ENCODE results near the gene CYP11A1. TPM values are rescaled to one million over a fixed set of nuclear protein-coding genes. Genes with fewer than 3 reads are reported as not detected.
A peak's percentile ranks its signal among the peaks of the same experiment; 100 is the strongest.
"Not testable (repeated sequence)": the region's sequence is repeated elsewhere in the genome, so short reads cannot be mapped to it uniquely, and the experiment has no call there.

Gene CYP11A1
- total RNA-seq, 1 donor from 2014 or later: 1.9 TPM

GRCh38 chr15:74376226-74376625, 8.8 kb upstream of the CYP11A1 start:
- DNase-seq (ENCODE audit: low spot score): no peak

DNA sequence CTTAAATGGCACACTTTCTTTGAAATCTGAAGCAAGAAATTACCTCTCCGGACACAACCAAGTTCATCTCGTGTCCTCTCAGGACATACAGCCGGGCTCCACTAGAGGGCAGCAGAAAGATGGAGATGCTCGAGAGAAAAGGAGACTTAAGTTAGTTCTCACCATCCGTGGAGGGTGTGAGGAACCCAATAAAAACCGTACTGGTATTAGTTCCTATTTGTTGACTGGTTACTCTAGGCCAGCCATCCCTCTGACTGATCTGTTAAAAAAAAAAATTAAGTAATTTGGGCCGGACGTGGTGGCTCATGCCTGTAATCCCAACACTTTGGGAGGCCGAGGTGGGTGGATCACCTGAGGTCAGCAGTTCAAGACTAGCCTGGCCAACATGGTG, 7.9 kb upstream of the CYP11A1 start:
- peak; percentile 89 for DNase-seq (ENCODE audit: low spot score)

DNA sequence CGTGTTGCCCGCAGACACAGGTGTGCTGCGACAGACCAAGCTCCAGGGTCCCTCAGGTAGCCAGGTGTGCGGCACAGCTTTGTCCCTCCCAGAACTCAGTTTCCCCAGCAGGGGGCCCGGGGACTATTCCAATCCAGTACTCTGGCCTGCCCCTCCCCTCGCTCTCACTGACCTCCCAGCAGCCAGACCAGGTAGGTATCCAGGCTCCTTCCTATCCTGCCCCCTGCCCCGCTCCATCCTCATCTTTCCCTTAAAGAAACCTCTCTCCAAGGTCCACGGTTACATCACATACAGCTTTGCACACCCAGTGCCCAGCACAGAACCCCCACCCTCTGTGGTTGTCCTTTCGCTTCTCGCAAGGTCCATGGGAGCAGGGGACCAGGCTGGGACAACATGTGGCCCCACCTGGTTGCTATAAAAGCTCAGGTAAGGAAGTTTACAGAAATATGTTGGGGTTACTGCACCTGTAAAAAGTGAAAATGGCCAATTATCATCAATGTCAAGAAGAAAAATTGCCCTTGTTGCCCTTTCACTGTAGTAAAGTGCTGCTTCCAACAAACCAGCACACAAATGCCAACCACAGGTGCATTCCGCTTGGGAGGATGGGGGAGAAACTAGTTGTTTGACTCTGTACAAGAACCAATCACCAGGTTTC, 7.3 kb upstream of the CYP11A1 start:
- DNase-seq (ENCODE audit: low spot score): peak; percentile 20

- DNase-seq (ENCODE audit: low spot score): peak; percentile 96
These were observed 6.5 kb upstream of the CYP11A1 start for GRCh38 chr15:74373731-74374647.

DNA sequence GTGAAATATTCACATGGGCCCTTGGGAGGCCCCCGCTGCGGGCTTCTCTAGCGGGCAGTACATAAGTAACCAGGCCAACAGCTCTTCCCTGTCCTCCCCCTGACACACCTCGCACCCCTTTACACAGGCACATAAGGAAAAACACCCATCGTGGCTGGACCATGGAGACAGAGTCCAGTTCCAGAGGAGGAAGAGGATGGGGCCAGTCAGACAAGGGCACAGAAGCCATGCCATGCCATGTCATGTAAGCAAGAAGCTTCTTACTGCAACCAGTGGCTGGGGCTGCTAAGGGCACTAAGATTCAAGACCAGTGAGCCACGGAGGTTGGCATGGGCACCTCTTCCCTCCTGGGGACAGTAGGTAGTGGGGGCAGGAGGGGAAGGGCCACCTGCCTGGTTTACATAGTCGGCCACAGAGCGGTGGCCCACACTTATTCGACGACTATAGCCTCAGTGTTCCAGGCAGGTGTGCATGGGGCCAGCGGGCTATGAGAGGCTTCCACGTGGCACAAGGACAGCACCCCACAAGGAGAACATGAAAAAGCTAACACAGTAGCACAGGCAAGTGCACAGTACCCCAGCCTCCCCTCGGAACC, 5.7 kb upstream of the CYP11A1 start:
- peak; percentile 35 for DNase-seq (ENCODE audit: low spot score)

- DNase-seq (ENCODE audit: low spot score): peak; percentile 35
These were observed 3.0 kb upstream of the CYP11A1 start for GRCh38 chr15:74370471-74370870.

- peak; percentile 69 for DNase-seq (ENCODE audit: low spot score)
These were observed 2.3 kb upstream of the CYP11A1 start for GRCh38 chr15:74369756-74370155.

DNA sequence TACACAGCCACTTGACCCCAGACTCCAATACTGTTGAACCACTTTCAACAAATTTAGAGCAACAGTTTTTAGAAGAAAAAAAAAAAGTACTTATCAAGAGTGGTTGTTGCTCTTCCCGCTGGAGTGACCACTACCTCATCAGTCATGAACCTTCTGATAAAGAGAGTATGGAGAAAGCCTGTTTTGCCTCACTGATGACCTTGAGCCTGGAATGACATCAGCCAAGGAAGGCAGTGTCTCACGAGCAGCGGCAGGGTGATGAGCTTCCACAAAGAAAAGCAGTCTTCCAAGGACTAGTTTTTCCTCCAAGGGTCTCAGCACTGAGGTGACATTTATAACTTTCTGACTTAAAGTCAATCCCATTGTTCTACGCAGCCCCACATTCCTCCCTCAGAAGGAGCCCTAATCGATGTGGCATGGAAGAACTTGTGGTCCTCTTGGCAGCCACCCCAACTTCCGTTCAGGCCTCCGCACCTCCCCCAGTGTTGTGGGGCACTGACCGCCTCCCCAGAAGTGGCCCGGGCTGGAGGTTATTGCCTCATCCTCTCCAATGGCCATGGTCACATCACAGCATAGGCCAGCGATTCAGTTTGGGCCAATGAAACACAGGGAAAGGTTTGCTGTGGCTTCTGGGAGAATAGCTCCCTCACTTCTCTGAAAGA, 1.8 kb upstream of the CYP11A1 start:
- DNase-seq (ENCODE audit: low spot score): peak; percentile 39

DNA sequence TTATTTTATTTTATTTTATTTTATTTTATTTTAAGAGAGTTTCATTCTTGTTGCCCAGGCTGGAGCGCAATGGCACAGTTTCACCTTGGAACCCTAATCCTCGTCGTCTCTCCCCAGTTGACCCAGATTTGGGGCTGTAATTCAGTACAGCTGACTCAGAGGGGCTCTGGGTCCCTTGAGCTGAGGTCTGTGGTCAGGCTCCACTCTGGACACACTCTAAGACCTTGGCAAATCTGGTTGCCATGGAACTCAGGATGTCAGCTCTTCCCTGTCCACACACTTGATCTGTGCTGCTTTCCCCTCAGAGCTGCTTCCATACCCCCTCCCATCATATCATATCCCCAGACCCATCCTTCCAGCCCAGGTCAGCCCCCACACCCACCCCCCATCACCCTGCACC, 675 bp upstream of the CYP11A1 start:
- DNase-seq (ENCODE audit: low spot score): no peak

GRCh38 chr15:74365598-74366445, 1.6 kb downstream of the CYP11A1 start:
- DNase-seq (ENCODE audit: low spot score): peak; percentile 88

DNA sequence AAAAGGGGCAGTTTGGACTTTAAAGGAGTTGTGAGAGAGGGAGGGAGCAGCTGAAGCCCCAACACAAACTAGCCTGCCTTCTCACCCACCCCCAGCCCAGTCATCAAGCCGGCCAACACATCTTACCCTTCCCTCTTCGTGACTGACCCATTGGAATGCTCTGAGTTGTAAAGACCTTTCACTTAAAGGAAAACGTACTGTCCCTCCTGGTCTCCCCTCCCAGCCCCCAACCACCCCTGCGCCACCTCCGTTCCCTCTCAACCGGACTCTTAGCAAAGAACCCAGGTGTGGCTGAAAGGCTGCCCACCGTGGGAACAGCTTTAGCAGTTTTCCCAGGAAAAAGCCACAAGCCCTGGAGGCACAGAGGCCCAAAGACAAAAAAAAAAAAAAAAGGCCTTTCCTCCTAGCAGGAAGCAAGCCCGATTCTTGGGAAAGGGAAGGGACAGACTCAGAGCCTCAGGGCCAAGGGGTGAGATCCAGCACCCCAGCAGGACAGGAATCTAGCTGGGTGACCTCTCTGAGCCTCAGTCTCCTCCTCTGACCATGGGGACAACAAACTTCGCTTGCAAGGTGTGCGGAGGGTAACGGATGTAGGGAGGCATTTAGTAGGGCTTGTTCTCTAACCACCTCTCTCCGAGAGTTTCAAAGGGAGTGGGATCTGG, 2.4 kb downstream of the CYP11A1 start:
- no peak for DNase-seq (ENCODE audit: low spot score)

- DNase-seq (ENCODE audit: low spot score): no peak
These were observed 5.0 kb downstream of the CYP11A1 start for GRCh38 chr15:74362482-74362881.

GRCh38 chr15:74360855-74361254, 6.6 kb downstream of the CYP11A1 start:
- not testable (repeated sequence) for DNase-seq (ENCODE audit: low spot score)

DNA sequence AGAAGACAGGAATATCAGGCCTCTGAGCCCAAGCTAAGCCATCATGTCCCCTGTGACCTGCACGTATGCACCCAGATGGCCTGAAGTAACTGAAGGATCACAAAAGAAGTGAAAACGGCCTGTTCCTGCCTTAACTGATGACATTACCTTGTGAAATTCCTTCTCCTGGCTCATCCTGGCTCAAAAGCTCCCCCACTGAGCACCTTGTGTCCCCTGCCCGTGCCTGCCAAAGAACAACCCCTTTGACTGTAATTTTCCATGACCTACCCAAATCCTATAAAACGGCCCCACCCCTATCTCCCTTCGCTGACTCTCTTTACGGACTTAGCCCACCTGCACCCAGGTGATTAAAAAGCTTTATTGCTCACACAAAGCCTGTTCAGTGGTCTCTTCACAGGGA, 8.1 kb downstream of the CYP11A1 start:
- peak; percentile 8 for DNase-seq (ENCODE audit: low spot score)

- DNase-seq (ENCODE audit: low spot score): peak; percentile 28
These were observed 9.9 kb downstream of the CYP11A1 start for GRCh38 chr15:74357514-74357913.

DNA sequence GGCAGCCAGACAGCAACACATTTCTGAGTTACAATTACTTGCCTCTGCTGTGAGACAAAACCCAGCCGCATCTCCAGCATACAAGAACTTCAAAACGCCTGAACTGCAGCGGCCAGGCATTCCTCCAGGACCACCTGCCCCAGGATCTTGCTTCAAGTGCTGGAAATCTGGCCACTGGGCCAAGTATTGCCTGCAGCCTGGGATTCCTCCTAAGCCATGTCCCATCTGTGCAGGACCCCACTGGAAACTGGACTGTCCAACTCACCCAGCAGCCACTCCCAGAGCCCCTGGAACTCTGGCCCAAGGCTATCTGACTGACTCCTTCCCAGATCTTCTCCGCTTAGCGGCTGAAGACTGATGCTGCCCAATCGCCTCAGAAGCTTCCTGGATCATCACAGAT, 11.4 kb downstream of the CYP11A1 start:
- DNase-seq (ENCODE audit: low spot score): peak; percentile 65

- not testable (repeated sequence) for DNase-seq (ENCODE audit: low spot score)
These were observed 13.5 kb downstream of the CYP11A1 start for GRCh38 chr15:74353992-74354391.

DNA sequence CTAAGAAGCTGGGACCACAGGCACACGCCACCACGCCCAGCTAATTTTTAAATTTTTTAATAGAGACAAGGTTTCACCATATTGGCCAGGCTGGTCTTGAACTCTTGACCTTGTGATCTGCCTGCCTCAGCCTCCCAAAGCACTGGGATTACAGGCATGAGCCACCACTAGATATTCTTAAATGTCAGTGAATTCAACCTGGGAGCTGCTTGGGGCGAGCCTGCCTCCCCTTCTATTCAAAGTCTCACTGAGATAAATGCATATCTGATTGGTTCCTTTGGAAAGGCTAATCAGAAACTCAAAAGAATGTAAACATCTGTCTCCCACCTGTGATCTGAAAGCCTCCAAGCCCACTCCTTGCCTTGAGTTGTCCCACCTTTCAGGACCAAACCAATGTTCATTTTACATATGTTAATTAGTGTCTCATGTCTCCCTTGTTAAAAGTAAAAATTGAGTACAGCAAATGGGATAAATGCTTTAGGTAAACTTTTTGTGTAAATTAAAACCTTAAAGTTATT, 15.0 kb downstream of the CYP11A1 start:
- DNase-seq (ENCODE audit: low spot score): no peak

DNA sequence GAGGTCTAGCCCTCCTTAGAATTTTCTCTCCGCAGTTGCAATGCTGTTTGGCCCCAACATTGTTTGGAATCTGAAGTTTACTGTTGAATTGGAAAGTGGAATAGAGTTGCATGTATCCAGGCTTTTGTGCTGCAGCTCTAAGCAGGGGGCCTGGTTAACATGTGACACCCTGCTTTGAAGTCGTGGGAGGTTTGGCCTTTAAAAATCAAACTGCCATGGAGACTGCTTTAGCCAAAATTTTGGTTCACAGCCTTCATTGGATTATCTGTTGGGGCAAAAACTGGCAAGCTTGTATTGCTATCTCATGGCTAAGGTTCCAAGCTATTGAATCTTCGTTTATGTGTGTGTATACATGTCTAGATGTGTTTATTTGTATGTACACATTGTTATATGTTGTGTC, 15.8 kb downstream of the CYP11A1 start:
- no peak for DNase-seq (ENCODE audit: low spot score)
